NOMO-1 (cell line): Measurements from ENCODE around the gene KLHL17.
"Not testable (repeated sequence)": the region's sequence is repeated elsewhere in the genome, so short reads cannot be mapped to it uniquely, and the experiment has no call there.

Experiments
- DNase-seq, 2 experiments: peaks; one replicate each; lab custom pipeline; 2025; ENCODE audit not compliant: unreplicated experiment in 2 of 2; lab: John Stamatoyannopoulos, UW

Gene KLHL17

DNA sequence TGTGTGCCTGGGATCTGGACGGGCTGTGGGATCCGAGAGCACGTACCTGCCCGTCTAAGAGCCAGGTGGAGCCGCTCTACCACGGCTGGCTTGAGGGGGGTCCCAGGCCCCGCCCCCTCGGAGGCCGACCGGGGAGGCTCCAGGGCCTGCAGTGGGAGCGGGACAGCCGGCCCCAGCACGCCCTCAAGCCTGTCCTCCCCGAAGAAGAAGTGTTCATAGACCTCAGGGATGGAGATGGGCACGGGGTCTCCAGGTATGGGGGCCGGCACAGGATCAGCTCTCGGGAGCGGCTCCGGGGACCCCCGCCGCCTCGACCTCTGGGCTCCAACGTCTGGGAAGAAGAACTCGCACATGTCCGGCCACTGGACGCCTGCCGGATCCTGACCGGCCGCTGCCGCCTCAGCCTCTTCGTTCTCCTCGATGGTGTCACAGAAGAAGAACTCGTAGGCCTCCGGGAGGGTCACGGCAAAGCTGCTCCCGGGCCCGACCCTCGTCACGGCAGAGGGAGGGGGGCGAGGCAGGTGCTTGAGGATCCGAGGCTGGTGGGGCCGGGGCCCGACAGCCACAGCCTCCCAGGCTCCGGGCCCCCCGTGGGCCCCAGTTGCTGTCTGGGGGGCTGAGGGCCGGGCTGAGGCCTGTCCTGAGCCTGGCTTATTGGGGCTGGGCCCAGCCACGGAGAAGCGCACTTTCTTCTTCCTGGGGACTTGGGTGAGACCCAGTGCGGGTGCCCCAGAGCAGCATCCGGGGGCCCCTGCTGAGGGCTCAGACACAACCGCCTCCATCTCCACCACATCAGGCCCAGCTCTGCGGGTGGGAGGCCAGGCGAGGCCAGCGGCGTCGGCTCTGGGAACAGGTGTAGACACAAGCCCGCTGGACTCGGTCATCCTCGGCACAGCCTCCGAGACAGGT is 18.7 kb downstream of the KLHL17 start:
- no peak for DNase-seq

DNA sequence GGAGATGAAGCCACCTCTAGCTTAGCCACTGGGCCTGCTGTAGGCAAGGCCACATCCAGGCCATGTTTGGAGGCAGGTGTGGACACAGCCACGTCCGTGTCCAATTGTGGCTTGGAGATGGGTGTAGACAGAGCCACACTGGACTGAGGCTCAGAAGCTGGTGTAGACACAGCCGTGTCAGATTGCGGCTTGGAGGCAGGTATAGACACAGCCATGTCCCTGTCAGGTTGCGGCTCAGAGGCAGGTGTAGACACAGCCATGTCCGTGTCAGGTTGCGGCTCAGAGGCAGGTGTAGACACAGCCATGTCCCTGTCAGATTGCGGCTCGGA is 19.3 kb downstream of the KLHL17 start:
- no peak for DNase-seq

DNA sequence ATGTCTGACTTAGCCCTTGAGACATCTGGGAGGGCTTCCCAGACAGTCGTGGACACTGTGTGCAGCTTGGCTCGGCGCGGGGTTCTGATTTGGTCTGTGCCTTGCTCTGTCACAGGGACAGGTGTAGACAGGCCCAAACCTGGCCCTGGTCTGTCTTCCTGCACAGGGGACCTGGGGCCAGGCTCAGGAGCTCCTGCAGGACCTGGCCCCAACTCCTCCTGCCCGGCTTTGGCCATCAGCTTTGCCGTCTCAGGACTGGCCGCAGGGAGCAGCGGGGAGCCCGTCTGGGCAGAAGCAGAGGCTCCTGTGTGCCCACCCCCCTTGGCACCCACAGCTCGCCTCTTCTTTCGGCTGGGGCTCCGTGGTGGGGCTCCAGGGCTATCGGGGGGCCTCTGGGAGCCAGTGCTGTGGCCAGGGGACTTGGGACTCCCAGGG is 19.8 kb downstream of the KLHL17 start:
- no peak for DNase-seq

DNA sequence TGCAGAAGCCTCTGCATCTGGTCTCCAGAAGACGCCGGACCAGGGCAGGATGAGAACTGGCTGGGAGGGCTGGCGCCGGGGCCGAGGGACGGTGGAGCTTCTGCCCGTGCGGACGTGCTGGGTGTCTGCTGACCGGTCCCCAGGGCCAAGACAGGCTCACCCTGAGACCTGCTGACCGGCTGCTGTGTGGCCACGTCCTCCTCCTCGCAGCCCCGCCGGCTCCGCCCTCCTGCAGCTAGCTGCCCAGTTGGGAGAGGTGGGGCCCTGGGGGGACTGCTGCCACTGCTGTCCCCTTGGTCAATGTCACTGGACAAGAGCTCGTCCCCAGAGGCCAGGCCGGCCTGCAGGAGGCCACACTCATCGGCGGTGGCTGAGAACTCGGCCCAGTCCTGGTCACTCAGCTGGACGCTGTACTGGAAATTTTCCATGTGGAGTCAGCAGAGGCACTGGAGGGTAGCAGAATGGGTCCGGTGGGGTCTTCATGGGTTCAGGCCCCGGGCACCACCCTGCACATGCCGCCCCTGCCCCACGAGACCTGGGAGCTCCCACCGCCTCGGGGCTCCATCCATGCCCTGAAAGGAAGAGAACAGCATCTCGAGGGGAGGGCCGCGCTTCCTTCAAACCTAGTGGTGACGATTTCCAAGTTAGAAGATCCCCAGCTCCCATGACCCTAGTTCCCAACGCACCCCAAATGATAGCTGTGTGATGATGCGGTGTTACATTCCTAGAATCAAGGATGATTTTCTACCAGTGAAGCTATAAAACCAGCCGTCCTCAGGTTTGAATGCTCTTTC is 20.4 kb downstream of the KLHL17 start:
- no peak for DNase-seq

DNA sequence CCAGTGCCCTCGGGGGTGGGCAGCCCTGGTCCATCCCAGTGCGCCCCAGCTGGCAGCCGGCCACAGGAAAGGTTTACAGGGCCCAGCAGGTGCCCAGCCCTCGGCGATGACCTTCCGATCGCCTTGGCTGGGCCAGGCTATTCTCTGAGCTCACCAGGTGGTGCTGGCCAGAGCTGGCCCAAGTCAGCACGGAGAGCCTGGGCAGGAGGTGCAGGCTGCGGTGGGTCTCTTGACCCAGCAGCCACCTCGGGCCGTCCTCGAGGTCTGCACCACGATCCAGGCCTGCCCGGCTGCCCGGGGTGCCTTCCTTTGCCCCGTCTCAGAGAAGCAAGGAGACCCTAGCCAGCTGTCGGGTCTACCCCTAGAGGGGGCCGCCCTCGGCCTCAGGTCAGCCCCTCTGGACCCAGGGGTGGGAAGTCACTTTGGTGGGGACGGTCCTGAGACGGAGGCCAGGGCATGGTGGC is 21.1 kb downstream of the KLHL17 start:
- DNase-seq = no peak

DNA sequence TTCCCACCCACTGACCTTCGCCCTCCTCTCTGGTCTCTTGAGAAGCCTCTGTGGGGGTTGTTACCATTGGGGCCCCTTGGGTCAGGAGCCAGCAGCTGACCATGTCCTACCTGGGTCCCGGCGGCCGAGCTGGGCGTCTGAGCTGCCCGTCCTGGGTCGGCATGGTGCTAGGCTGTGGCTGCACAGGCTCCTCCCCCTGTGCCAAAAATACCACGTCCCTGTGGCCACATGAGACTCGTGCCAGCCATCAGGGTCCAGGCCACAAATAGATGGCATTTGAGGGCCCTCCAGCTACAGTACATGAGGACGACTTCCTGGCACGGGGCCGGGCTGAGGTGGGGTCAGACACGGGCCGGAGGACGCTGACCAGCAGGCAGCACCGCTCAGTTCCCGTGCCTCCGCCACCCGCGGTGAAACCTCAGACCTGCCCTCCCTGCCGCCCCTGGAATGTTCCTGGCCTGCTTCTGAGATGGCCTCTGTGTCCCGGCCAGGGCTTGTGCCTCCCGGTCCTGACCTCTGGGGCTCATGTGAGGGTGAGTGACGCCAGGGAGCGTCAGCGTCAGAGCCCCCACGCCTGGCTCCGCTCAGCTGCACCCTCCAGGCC is 21.7 kb downstream of the KLHL17 start, which contains the start of gene PERM1:
Gene PERM1 (minus strand): TSS at position 139 of the 604 bp plus-strand sequence. CDS start 1,064 bp downstream, outside the sequence.
- no peak for DNase-seq

DNA sequence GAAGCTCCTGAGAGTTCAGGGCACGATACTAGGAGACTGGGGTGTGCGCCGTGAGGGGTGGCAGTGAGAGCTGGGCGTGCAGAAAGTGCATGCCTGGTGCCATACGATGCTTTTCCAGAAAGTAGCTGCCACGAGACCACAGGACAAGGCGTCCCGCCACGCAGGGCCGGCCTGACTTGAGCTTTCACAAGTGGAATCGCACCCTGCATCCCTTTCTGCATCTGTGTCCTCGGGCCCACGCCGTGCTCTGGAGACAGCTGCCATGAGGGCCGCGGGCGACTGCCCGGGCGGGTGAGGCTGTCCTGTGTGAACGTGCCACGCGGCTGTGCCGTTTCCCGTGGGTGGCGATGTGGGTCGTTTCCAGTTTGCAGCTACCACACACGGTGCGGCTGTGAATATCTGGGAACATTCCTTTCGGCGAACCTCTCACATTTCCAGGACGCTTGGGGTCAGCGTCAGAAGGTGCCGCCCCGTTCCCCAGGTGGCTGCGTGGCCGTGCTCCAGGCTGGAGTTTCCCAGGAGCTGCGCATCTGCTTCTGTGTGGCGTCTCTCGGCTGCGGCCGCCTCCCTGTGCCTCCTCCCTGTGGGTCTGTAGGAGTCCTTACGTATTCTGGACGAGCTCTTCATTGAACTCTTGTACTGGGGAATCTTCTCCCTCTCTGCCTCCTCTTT is 22.5 kb downstream of the KLHL17 start:
- DNase-seq = no peak

DNA sequence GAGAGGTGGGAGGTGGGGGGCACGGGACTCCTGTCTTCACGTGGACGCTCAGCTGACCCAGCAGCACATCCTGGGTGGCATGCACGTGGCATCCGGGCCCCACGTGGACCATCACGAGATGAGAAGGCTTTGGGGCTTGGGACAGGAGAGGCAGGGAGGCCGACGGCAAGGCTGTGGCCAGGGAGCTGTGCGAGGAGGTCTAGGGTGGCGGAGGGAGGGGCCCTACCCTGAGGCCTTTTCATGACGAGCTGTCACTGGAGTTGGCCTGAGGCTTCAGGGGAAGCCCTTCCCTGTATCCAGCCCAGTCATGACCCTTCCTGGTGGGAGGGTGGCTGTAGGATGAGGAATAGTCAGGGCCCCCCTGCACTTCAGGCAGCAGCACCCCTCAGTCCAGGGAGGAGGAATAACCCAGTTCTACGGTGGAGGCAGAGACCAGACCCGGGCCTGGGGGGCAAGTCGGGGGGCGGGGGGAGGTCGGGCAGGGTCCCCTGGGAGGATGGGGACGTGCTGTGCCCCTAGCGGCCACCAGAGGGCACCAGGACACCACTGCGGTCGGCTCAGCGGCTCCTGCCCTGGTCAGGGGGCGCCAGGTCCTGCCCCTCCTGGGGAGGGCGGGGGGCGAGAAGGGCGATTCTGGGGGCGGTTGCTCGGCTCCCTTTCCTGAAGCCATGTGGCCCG is 23.6 kb downstream of the KLHL17 start:
- no peak for DNase-seq

DNA sequence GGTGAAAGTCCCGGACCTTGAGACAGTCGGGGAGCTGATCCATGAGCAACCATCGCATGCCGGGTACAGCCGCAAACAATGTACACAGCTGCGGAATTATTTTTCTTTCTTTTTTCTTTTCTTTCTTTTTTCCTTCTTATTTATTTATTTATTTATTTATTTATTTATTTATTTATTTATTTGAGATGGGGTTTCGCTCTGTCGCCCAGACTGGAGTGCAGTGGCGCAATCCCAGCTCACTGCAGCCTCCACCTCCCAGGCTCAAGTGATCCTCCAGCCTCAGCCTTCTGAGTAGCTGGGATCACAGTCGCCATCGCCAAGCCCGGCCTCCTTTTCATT is 24.1 kb downstream of the KLHL17 start:
- DNase-seq = no peak

DNA sequence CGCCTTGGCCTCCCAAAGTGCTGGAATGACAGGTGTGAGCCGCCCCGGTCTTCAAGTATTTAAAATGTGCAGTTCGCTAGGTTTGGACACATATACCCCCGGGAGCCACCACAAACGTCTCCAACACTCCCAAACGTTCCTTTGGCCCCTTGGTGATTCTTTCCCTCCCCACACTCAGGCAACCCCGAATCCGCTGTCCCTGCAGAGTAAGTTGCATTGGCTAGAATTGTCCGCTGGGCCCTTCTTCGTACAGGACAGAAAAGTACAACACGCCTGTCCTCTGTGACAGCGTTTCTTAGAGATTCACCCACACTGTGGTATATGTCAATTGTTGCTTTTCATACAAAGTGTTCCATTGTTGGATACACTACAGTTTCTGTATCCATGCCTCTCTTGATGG is 24.7 kb downstream of the KLHL17 start:
- no peak for DNase-seq

DNA sequence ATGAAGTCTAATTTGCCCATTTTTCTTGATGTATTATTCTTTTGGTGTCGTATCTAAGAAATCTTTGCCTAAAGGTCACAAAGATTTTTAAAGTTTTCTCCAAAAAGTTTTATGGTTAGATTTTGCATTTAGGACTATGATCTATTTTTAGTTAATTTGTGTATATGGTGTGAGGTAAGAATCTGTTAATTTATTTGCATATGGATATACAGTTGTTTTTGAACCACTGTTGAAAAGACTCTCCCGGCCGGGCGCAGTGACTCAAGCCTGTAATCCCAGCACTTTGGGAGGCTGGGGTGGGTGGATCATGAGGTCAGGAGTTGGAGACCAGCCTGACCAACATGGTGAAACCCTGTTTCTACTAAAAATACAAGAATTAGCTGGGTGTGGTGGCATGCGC is 27.7 kb downstream of the KLHL17 start:
- not testable (repeated sequence) for DNase-seq

DNA sequence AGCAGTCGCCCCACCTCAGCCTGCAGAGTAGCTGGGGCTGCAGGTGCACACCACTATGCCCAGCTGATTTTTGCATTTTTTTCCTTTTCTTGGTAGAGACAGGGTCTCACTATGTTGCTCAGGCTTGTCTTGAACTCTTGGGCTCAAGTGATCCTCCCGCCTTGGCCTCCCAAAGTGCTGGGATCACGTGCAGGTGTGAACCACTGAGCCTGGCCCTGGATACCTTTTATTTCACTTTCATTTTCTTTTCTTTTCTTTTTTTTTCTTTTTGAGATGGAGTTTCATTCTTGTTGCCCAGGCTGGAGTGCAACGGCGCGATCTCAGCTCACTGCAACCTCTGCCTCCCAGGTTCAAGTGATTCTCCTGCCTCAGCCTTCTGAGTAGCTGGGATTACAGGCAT is 30.9 kb downstream of the KLHL17 start:
- not testable (repeated sequence) for DNase-seq

DNA sequence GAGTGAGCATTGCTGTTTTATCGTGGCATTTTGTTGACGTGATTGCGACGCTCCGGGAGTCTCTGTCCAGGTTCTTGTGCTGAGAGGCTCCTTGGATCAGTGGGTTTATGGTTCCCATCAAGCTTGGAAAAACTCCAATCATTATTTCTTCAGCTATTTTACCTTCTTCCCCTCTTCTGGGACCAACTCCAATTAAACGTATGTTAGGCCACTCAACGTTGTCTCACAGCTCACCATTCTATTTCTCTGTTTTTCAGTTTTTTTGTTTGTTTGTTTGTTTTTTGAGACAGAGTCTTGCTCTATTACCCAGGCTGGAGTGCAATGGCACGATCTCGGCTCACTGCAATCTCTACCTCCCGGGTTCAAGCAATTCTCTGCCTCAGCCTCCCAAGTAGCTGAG is 31.5 kb downstream of the KLHL17 start:
- no peak for DNase-seq

DNA sequence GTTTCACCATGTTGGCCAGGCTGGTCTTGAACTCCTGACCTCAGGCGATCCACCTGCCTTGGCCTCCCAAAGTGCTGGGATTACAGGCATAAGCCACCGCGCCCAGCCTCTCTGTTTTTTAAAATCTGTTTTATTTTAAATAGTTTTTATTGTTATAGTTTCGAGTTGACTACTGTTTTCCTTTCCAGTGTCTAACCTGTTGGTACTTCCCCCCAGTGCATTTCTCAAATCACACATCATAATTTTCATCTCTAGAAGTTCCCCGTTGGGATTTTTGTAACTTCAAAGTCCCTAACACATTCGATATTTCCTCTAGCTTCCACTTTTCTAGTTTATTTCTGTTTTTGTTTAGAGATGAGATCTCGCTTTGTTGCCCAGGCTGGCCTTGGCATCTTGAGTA is 32.0 kb downstream of the KLHL17 start:
- no peak for DNase-seq

DNA sequence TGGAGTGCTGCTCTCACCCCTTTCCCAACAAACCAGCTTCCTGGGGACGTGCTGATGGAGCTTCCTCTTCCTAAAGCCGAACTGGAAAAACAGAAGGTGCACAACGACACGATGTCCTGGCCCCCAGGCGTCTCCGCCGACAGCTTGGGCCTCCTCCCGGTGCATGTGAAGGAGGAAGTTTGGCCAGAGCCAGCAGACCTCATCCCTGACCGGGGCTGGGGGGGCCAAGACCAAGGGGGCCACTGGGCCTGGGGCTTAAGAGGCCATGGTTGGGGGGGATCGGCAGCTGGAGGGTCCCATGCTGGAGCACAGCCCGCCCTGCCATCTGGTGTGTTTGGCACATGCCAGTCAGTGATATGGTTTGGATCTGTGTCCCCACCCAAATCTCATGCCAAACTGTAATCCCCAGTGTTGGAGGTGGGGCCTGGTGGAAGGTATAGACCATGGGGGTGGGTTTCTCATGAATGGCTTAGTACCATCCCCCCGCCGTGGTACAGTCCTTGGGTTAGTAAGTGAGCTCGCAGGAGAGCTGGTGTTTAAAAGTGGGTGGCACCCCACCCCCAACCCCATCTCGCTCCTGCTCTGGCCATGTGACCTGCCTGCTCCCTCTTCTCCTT is 33.1 kb downstream of the KLHL17 start:
- DNase-seq = no peak

DNA sequence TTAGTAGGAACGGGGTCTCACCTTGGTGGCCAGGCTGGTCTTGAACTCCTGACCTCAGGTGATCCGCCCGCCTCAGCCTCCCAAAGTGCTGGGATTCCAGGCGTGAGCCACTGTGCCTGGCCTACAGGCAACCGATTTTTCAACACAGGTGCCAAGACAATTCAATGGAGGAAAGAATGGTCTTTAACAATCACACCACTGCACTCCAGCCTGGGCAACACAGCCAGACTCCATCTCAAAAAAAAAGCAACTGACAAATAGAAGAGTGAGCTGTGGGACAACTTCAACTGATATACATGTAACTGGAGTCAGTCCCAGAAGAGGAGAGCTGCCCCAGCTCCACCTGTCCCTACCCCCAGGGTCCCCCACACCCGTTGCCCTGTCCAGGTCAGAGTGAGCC is 34.2 kb downstream of the KLHL17 start:
- not testable (repeated sequence) for DNase-seq

DNA sequence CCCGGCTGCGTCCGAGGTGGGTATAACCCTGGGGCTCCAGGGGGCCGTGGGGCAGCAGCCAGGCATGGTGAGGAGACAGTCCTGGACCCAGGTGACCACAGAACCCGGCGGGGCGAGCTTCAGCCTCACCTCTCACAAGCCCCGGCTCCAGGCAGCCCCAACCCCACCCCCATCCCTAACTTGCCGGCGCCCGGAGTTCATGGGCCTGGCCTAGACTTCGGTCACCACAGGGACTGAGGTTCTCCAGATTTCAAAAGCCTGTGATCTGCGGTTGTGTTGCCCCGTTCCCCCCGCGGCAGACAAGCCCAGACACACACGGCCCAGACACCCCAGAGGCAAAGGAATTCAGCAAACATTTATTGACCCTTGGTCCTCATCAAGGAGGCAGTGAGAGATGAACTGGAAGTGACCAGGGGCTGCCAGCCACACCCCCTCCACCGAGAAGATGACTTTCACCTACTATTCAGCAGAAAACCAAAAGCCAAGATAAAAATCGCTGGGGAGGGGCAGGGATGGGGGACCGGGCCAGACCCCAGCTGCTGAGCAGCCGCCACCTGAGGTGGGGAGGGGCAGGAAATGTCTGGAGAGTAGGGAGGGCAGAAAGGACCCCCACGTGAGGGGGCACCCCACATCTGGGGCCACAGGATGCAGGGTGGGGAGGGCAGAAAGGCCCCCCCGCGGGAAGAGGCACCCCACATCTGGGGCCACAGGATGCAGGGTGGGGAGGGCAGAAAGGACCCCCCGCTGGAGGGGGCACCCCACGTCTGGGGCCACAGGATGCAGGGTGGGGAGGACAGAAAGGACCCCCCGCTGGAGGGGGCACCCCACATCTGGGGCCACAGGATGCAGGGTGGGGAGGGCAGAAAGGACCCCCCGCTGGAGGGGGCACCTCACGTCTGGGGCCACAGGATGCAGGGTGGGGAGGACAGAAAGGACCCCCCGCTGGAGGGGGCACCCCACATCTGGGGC is 35.6 kb downstream of the KLHL17 start:
- DNase-seq = no peak

DNA sequence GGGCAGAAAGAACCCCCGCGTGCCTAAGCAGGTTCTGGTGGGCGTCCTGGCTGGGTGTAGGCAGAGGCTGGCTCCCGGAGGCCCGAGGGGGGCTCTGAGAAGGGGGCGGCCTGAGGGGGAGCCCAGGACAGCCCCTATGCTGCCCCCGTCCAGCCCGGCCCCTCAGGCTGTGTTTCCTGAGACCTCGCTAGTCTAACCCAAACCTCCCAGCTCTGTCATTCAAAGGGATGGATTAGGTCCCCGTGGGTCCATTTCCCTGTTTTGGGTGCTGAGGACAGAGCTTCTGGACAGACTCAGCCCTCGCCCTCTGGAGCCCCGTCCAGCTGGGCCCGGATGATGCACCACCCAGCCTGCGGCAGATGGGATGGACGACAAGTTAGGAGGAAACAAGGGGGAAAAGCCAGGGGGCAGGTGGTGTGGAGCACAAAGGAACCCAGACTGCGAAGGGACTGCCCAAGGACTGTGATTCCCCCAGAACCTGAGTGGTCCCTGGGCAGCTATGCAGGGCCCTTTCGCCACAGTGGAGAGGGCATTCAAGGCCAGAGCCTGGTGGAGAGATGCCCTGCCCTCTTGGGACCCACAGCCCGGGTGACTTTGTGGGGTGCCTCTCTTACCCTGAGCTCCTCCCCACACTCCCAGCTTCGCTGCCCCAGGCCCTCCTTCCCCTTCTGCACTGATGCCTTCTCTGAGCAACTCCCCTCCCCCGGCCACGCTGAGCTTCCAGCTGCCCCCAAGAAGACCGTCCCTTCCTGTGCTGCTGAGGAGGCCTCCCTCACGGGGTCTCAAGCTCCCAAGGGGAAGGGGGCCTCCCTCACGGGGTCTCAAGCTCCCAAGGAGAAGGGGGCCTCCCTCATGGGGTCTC is 36.7 kb downstream of the KLHL17 start:
- DNase-seq = no peak
